Left lobe of liver (tissue), 2 donors: ENCODE data around the gene KMT2E. TPM values are rescaled to one million over a fixed set of nuclear protein-coding genes. Genes with fewer than 3 reads are reported as not detected.

Experiments
- ATAC-seq: fragments of 200-7000 bp; cut with Tn5 transposase; one replicate; pipeline ENCODE4 v1.9.1; 2020; ENCODE audit warnings: mild to moderate bottlenecking, moderate library complexity
- DNase-seq: peaks from one replicate; pipeline ENCODE4 v3.0.0-alpha.2; 2020; ENCODE audit warnings: low spot score
- total RNA-seq: library from RNA; stranded (reverse); gene quantifications from one replicate; pipeline ENCODE4 v1.2.1, GENCODE V29; 2021
- donor health status: DM: no; HTN: no; CAD: no; lungs with moderate emphysema.
- donor health status: DM: no; HTN: yes; CAD: no.

KMT2E gene
- total RNA-seq, 1 donor from 2014 or later = 22.9 TPM

- ATAC-seq (no peak), DNase-seq (no peak)
Measured at GRCh38 chr7:105157278-105157677, 143.3 kb downstream of the KMT2E start.

DNA sequence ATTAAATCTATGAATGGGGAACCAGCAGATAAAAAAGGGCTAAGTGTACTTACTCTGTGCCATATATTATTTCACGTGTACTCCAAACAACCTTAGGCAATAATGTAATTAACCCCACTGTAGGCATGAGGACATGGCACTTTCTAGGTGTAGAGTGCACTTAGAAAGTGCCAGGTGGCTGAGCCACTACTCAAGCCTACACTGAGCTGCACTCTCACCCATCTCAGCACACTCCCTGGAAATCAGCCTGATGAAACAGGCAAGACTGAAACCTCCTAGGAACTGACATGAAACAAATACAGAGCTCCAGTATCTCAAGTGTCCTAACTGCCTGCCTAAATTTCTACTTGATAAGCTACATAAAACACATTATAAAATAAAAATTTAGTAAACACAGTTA is 147.4 kb downstream of the KMT2E start:
- ATAC-seq (no peak), DNase-seq (no peak)
